Activated CD8-positive, alpha-beta T cell treated with anti-CD3 and anti-CD28 coated beads for 36 hours (primary cell): Measurements from ENCODE around the gene FBXO46. TPM values are rescaled to one million over a fixed set of nuclear protein-coding genes. Genes with fewer than 3 reads are reported as not detected.

ENCODE experiments used
- ATAC-seq: fragments of 200-7000 bp; cut with Tn5 transposase; one replicate; pipeline ENCODE4 v1.10.0; 2021; ENCODE audit warnings: mild to moderate bottlenecking, moderate library complexity
- CTCF ChIA-PET: fragments of 350-600 bp; sonication (Branson Sonifier 250); formaldehyde crosslinking; loops from one replicate; lab custom pipeline; 2021; ENCODE audit warnings: antibody characterized with exemption; lab: Charles Lee
- POLR2A ChIA-PET: fragments of 350-600 bp; sonication (Branson Sonifier 250); formaldehyde crosslinking; loops from one replicate; lab custom pipeline; 2021; ENCODE audit warnings: antibody characterized with exemption; lab: Charles Lee
- DNase-seq: peaks from one replicate; pipeline ENCODE4 v3.0.0-alpha.2; 2020
- H3K27ac Mint-ChIP-seq: one replicate; pipeline ENCODE4 v1.8.0; 2021; ENCODE audit warnings: mild to moderate bottlenecking, mixed read lengths
- H3K27me3 Mint-ChIP-seq: one replicate; pipeline ENCODE4 v1.8.0; 2021; ENCODE audit warnings: mixed read lengths
- H3K36me3 Mint-ChIP-seq: one replicate; pipeline ENCODE4 v1.8.0; 2021; ENCODE audit warnings: low read depth, mixed read lengths
- H3K4me1 Mint-ChIP-seq: one replicate; pipeline ENCODE4 v1.8.0; 2021; ENCODE audit warnings: low read depth, mixed read lengths
- H3K4me3 Mint-ChIP-seq: one replicate; pipeline ENCODE4 v1.8.0; 2021; ENCODE audit warnings: mild to moderate bottlenecking, moderate library complexity, mixed read lengths
- H3K9me3 Mint-ChIP-seq: one replicate; pipeline ENCODE4 v1.8.0; 2021; ENCODE audit warnings: mixed read lengths
- intact Hi-C: fragments of 100-400 bp; cut with micrococcal nuclease; formaldehyde crosslinking; loops from one replicate; pipeline ENCODE4 v1.10.0; 2022
- total RNA-seq, 2 experiments: library from RNA; stranded (reverse); gene quantifications; one replicate each; pipeline ENCODE4 v1.2.3, GENCODE V29; 2021
- TF ChIP-seq, protein P1 (sequence below): fragments of 200-600 bp; IDR thresholded peaks from one replicate; pipeline ENCODE4 v1.8.0; 2022; ENCODE audit warnings: antibody characterized with exemption, mild to moderate bottlenecking

FBXO46 gene
- total RNA-seq, 2 experiments from 2014 or later = 28.6 to 34.7 TPM

GRCh38 chr19:45777395-45777961, 46.8 kb upstream of the FBXO46 start:
- H3K36me3 Mint-ChIP-seq = peaks cover 11% of the 10 kb centered on the region
- peaks cover 25% of the 10 kb centered on the region for H3K27me3 Mint-ChIP-seq
- ChIA-PET CTCF (interaction anchor here (1.0 to 9.3 kb wide), 3 partner anchors 8 to 39 kb away, joined by 3 to 124 read pairs (median 5); partner anchors contain the start of gene SIX5), POLR2A (interaction anchor here (2.8 kb wide), 1 partner anchor 14 kb away, joined by 10 read pairs; no protein-coding TSS in a partner anchor)
- DNase-seq (no peak), ATAC-seq (no peak)
- intact Hi-C loops = no loop called here
- TF ChIP-seq, protein P1, sequence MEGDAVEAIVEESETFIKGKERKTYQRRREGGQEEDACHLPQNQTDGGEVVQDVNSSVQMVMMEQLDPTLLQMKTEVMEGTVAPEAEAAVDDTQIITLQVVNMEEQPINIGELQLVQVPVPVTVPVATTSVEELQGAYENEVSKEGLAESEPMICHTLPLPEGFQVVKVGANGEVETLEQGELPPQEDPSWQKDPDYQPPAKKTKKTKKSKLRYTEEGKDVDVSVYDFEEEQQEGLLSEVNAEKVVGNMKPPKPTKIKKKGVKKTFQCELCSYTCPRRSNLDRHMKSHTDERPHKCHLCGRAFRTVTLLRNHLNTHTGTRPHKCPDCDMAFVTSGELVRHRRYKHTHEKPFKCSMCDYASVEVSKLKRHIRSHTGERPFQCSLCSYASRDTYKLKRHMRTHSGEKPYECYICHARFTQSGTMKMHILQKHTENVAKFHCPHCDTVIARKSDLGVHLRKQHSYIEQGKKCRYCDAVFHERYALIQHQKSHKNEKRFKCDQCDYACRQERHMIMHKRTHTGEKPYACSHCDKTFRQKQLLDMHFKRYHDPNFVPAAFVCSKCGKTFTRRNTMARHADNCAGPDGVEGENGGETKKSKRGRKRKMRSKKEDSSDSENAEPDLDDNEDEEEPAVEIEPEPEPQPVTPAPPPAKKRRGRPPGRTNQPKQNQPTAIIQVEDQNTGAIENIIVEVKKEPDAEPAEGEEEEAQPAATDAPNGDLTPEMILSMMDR = no peak
- no peak overlapping the region for H3K27ac Mint-ChIP-seq
- H3K4me3 Mint-ChIP-seq = no peak overlapping the region
- peaks cover 17% of the 10 kb centered on the region for H3K4me1 Mint-ChIP-seq
- H3K9me3 Mint-ChIP-seq = no peaks in the 10 kb centered on the region

- ATAC-seq = no peak
- POLR2A ChIA-PET = no interaction called here
- H3K27ac Mint-ChIP-seq = no peak overlapping the region
- intact Hi-C loops = no loop called here
- peaks cover 20% of the 10 kb centered on the region for H3K4me1 Mint-ChIP-seq
- CTCF ChIA-PET = interaction anchor here (3.2 to 9.3 kb wide), 2 partner anchors 25 to 42 kb away, joined by 14 to 124 read pairs; no protein-coding TSS in a partner anchor
- no peaks in the 10 kb centered on the region for H3K9me3 Mint-ChIP-seq
- TF ChIP-seq, protein P1 = no peak
- no peak overlapping the region for H3K4me3 Mint-ChIP-seq
- H3K27me3 Mint-ChIP-seq = peaks cover 26% of the 10 kb centered on the region
- peaks cover 11% of the 10 kb centered on the region for H3K36me3 Mint-ChIP-seq
- no peak for DNase-seq
These were observed 44.1 kb upstream of the FBXO46 start for GRCh38 chr19:45774765-45775164.

DNA sequence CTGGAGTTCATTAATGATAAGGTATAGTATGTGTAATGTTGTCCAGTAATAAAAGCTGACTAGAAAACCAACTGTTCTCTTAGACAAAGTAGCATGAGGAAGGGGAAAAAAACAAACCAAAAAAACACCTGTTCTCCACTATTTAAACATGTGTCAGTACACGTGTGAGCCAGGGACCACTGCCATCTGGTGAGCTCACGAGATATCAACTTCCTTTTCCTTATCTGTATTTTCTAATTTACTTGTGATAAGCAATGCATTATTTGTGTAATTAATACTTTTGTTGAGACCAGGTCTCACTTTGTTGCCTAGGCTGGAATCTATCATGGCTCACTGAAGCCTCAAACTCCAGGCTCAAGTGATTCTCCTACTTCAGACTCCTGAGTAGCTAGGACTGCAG, 42.7 kb upstream of the FBXO46 start:
- TF ChIP-seq, protein P1 = no peak
- Mint-ChIP-seq H3K27ac (no peak overlapping the region), H3K4me3 (no peak overlapping the region), H3K9me3 (no peaks in the 10 kb centered on the region), H3K36me3 (peaks cover 10% of the 10 kb centered on the region), H3K4me1 (peaks cover 10% of the 10 kb centered on the region), H3K27me3 (peaks cover 15% of the 10 kb centered on the region)
- intact Hi-C loops = no loop called here
- ATAC-seq (no peak), DNase-seq (no peak)
- ChIA-PET CTCF (interaction anchor here (0.9 to 9.3 kb wide), 5 partner anchors 19 to 93 kb away, joined by 3 to 124 read pairs (median 4); partner anchors contain the start of gene DMWD), POLR2A (interaction anchor here (1.1 to 2.7 kb wide), 5 partner anchors 17 to 43 kb away, joined by 3 to 13 read pairs (median 3); partner anchors contain the start of gene DMWD)

GRCh38 chr19:45772912-45773311, 42.2 kb upstream of the FBXO46 start:
- ChIA-PET CTCF (interaction anchor here (0.9 to 9.3 kb wide), 5 partner anchors 20 to 93 kb away, joined by 3 to 124 read pairs (median 4); partner anchors contain the start of gene DMWD), POLR2A (interaction anchor here (0.6 to 2.7 kb wide), 10 partner anchors 8 to 114 kb away, joined by 3 to 13 read pairs (median 3); partner anchors contain the start of genes DMWD and QPCTL)
- DNase-seq = no peak
- Mint-ChIP-seq H3K36me3 (peaks cover 8% of the 10 kb centered on the region), H3K9me3 (no peaks in the 10 kb centered on the region), H3K4me3 (no peak overlapping the region), H3K4me1 (peaks cover 9% of the 10 kb centered on the region), H3K27ac (no peak overlapping the region), H3K27me3 (peaks cover 13% of the 10 kb centered on the region)
- ATAC-seq = no peak
- TF ChIP-seq, protein P1 = no peak
- intact Hi-C loops = no loop called here
